HG02852 (cell line): ENCODE measurements around the gene STN1.
A peak's percentile ranks its signal among the peaks of the same experiment; 100 is the strongest.

ENCODE experiments used
- ATAC-seq: cut with Tn5 transposase; IDR thresholded peaks from one replicate; pipeline ENCODE4 v1.9.1; 2021; ENCODE audit warnings: mild to moderate bottlenecking, moderate library complexity; ENCODE audit not compliant: unreplicated experiment

The STN1 gene

GRCh38 chr10:103918053-103918846 lies at the start of gene STN1:
STN1 (minus strand) TSS chr10:103918184; CDS start chr10:103917594, 590 bp downstream.
- peak; percentile 90 for ATAC-seq

GRCh38 chr10:103967448-103968071 lies 49.6 kb upstream of the STN1 start:
- ATAC-seq = peak; percentile 44

GRCh38 chr10:103966671-103967447 lies 48.9 kb upstream of the STN1 start, which contains the start of gene SLK:
SLK (plus strand) TSS chr10:103967140; CDS start chr10:103967746, 606 bp downstream.
- ATAC-seq = peak; percentile 79

GRCh38 chr10:103960103-103960502 lies 42.1 kb upstream of the STN1 start:
- ATAC-seq = no peak

GRCh38 chr10:103958996-103959395 lies 41.0 kb upstream of the STN1 start:
- ATAC-seq = no peak

GRCh38 chr10:103954543-103954942 lies 36.6 kb upstream of the STN1 start:
- no peak for ATAC-seq

- ATAC-seq = no peak
These were observed 34.0 kb upstream of the STN1 start for GRCh38 chr10:103951942-103952341.

GRCh38 chr10:103951183-103951582 lies 33.2 kb upstream of the STN1 start:
- ATAC-seq = no peak

- no peak for ATAC-seq
These were observed 31.7 kb upstream of the STN1 start for GRCh38 chr10:103949728-103950127.

- no peak for ATAC-seq
These were observed 30.0 kb upstream of the STN1 start for GRCh38 chr10:103947799-103948516.

- no peak for ATAC-seq
These were observed 24.9 kb upstream of the STN1 start for GRCh38 chr10:103942866-103943265.

GRCh38 chr10:103941801-103942200 lies 23.8 kb upstream of the STN1 start:
- no peak for ATAC-seq

GRCh38 chr10:103939522-103939921 lies 21.5 kb upstream of the STN1 start:
- ATAC-seq = no peak

- ATAC-seq = no peak
These were observed 18.0 kb upstream of the STN1 start for GRCh38 chr10:103936022-103936421.

GRCh38 chr10:103934308-103934707 lies 16.3 kb upstream of the STN1 start:
- ATAC-seq = no peak

GRCh38 chr10:103933557-103934121 lies 15.7 kb upstream of the STN1 start:
- no peak for ATAC-seq

- ATAC-seq = no peak
These were observed 15.0 kb upstream of the STN1 start for GRCh38 chr10:103932971-103933370.

GRCh38 chr10:103932271-103932670 lies 14.3 kb upstream of the STN1 start:
- ATAC-seq = no peak

- no peak for ATAC-seq
These were observed 13.6 kb upstream of the STN1 start for GRCh38 chr10:103931603-103932002.

- ATAC-seq = no peak
These were observed 12.9 kb upstream of the STN1 start for GRCh38 chr10:103930881-103931280.

- ATAC-seq = no peak
These were observed 12.5 kb upstream of the STN1 start for GRCh38 chr10:103930449-103930848.
